SK-N-SH (cell line): ENCODE results near the gene MADCAM1. TPM values are rescaled to one million over a fixed set of nuclear protein-coding genes. Genes with fewer than 3 reads are reported as not detected.
"Not testable (repeated sequence)": the region's sequence is repeated elsewhere in the genome, so short reads cannot be mapped to it uniquely, and the experiment has no call there.

Experiments
- CTCF ChIA-PET: fragments of 300-600, 350-600 bp; formaldehyde crosslinking; extraction: SDS; loops from one replicate; lab custom pipeline; 2021; lab: Yijun Ruan, JAX
- POLR2A ChIA-PET: fragments of 350-600 bp; sonication (Branson Sonifier 250); formaldehyde crosslinking; extraction: SDS; loops from one replicate; lab custom pipeline; 2020; ENCODE audit warnings: antibody characterized with exemption, inconsistent platforms; lab: Yijun Ruan, JAX
- DNase-seq: peaks from one replicate; pipeline ENCODE4 v3.0.0; 2012
- H2AFZ ChIP-seq: fragments of 200-600 bp; sonication (generic); 2 replicates; pipeline ENCODE4 v1.8.1; 2016; ENCODE audit warnings: antibody characterized with exemption, mild to moderate bottlenecking, low read depth
- H3F3A ChIP-seq: fragments of 200-600 bp; sonication (generic); replicated peaks from 2 replicates; pipeline ENCODE3; 2016; ENCODE audit warnings: antibody characterized with exemption, mild to moderate bottlenecking; ENCODE audit not compliant: insufficient read depth
- H3K27ac ChIP-seq, 2 experiments: fragments of 200-500 bp in 1 of 2; fragments of 200-600 bp in 1 of 2; sonication (Bioruptor generic) in 1 of 2; sonication (generic), shearing (Covaris generic) in 1 of 2; 2 replicates each; pipeline versions ENCODE4 v1.5.1 to v1.6.1; 2014 to 2016; ENCODE audit warnings: low read depth in 2 of 2, inconsistent platforms in 1 of 2, low read length in 1 of 2, mild to moderate bottlenecking in 1 of 2, mixed read lengths in 1 of 2
- H3K27me3 ChIP-seq: fragments of 200-600 bp; sonication (generic), shearing (Covaris generic); 2 replicates; pipeline ENCODE4 v1.6.1; 2016; ENCODE audit warnings: mixed run types; ENCODE audit not compliant: insufficient read depth
- H3K36me3 ChIP-seq, 2 experiments: fragments of 200-500 bp in 1 of 2; fragments of 200-600 bp in 1 of 2; sonication (Bioruptor generic) in 1 of 2; sonication (generic) in 1 of 2; replicated peaks in 1 of 2; 2 replicates each; pipeline versions ENCODE3 to v1.5.1; 2014 to 2016; ENCODE audit warnings: low read length in 1 of 2, mild to moderate bottlenecking in 1 of 2; ENCODE audit not compliant: insufficient read depth in 2 of 2, control insufficient read depth in 1 of 2
- H3K4me1 ChIP-seq, 2 experiments: fragments of 200-500 bp in 1 of 2; fragments of 200-600 bp in 1 of 2; sonication (Bioruptor generic) in 1 of 2; sonication (generic), shearing (Covaris generic) in 1 of 2; 2 replicates each; pipeline versions ENCODE4 v1.5.1 to v1.6.1; 2014 to 2016; ENCODE audit warnings: low read depth in 1 of 2, low read length in 1 of 2, mixed run types in 1 of 2; ENCODE audit not compliant: insufficient read depth in 2 of 2, control insufficient read depth in 1 of 2
- H3K4me2 ChIP-seq: fragments of 200-600 bp; sonication (generic), shearing (Covaris generic); 2 replicates; pipeline ENCODE4 v1.6.1; 2017; ENCODE audit warnings: mixed run types
- H3K4me3 ChIP-seq, 2 experiments: fragments of 200-500 bp in 1 of 2; fragments of 200-600 bp in 1 of 2; sonication (Bioruptor generic) in 1 of 2; sonication (generic), shearing (Covaris generic) in 1 of 2; 2 replicates each; pipeline versions ENCODE4 v1.5.1 to v1.8.1; 2014 to 2016; ENCODE audit warnings: low read depth in 2 of 2, inconsistent platforms in 1 of 2, low read length in 1 of 2, mild to moderate bottlenecking in 1 of 2, mixed read lengths in 1 of 2, moderate library complexity in 1 of 2
- H3K79me2 ChIP-seq: fragments of 200-600 bp; sonication (generic); 2 replicates; pipeline ENCODE4 v1.8.1; 2017; ENCODE audit warnings: mild to moderate bottlenecking; ENCODE audit not compliant: insufficient read depth
- H3K9ac ChIP-seq: fragments of 200-600 bp; sonication (generic); 2 replicates; pipeline ENCODE4 v1.6.1; 2017; ENCODE audit warnings: mixed run types
- H3K9me2 ChIP-seq: fragments of 200-600 bp; sonication (generic); 2 replicates; pipeline ENCODE4 v1.6.1; 2017; ENCODE audit warnings: mixed run types
- H3K9me3 ChIP-seq: fragments of 200-600 bp; sonication (generic); 2 replicates; pipeline ENCODE4 v1.6.1; 2017; ENCODE audit warnings: mixed run types, mild to moderate bottlenecking, moderate library complexity
- H4K20me1 ChIP-seq: fragments of 200-600 bp; sonication (generic); 2 replicates; pipeline ENCODE4 v1.6.1; 2017; ENCODE audit warnings: mild to moderate bottlenecking, mixed run types; ENCODE audit not compliant: insufficient read depth
- CHD2 ChIP-seq: fragments of 150-350 bp; IDR thresholded peaks from 2 replicates; pipeline ENCODE4 v1.6.1; 2018; ENCODE audit warnings: low read length; ENCODE audit not compliant: partially characterized antibody
- FOSL2 ChIP-seq: IDR thresholded peaks from 2 replicates; pipeline ENCODE4 v1.4.0; 2012; ENCODE audit warnings: low read depth, mild to moderate bottlenecking, moderate library complexity, borderline replicate concordance
- GATA2 ChIP-seq: sonication (generic); formaldehyde crosslinking; IDR thresholded peaks from 2 replicates; pipeline ENCODE4 v1.5.0; 2020; ENCODE audit warnings: mild to moderate bottlenecking, missing genetic modification reagents
- NFIC ChIP-seq: IDR thresholded peaks from 2 replicates; pipeline ENCODE4 v1.4.0; 2012; ENCODE audit warnings: borderline replicate concordance
- POLR2AphosphoS5 ChIP-seq: IDR thresholded peaks from 2 replicates; pipeline ENCODE4 v1.6.1; 2012; ENCODE audit warnings: low read depth, low read length
- RCOR1 ChIP-seq: fragments of 150-350 bp; IDR thresholded peaks from 2 replicates; pipeline ENCODE4 v1.6.1; 2017; ENCODE audit warnings: antibody characterized with exemption, low read length
- REST ChIP-seq: IDR thresholded peaks from 2 replicates; pipeline ENCODE4 v1.6.1; 2012; ENCODE audit warnings: mild to moderate bottlenecking, low read depth, low read length, moderate library complexity
- TCF12 ChIP-seq: IDR thresholded peaks from 2 replicates; pipeline ENCODE4 v1.4.0; 2012
- TEAD4 ChIP-seq: IDR thresholded peaks from 2 replicates; pipeline ENCODE4 v1.4.0; 2012; ENCODE audit warnings: mild to moderate bottlenecking, borderline replicate concordance; ENCODE audit not compliant: insufficient read depth
- WGBS: methylation state at CpG from one replicate; pipeline ENCODE4 v1.1.6; 2017; ENCODE audit warnings: low lambda C conversion rate; 5-methylcytosine and 5-hydroxymethylcytosine counted together
- polyA plus RNA-seq, 3 experiments: library from polyadenylated mRNA; depleted of rRNA; stranded (reverse); fragments of >200 nt; gene quantifications; 2 replicates each; pipeline ENCODE4 v1.2.3, GENCODE V29; 2012

The MADCAM1 gene
- polyA plus RNA-seq, 1 of the 3 experiments (the other 2 are of a cell fraction) = 0.81 TPM

GRCh38 chr19:449916-450315 lies 46.4 kb upstream of the MADCAM1 start:
- Histone ChIP-seq H2AFZ (no peak overlapping the region), H3K4me3 (no peak overlapping the region), H3K9me3 (no peaks in the 10 kb centered on the region), H3K4me1 (peaks cover 0 to 9% of the 10 kb centered on the region in 2 experiments; a peak in 1 of 4 replicates), H3K27me3 (no peaks in the 10 kb centered on the region), H4K20me1 (no peaks in the 10 kb centered on the region), H3K27ac (no peak overlapping the region), H3F3A (peaks cover 13% of the 10 kb centered on the region), H3K9me2 (no peaks in the 10 kb centered on the region), H3K4me2 (no peak overlapping the region), H3K79me2 (no peaks in the 10 kb centered on the region), H3K9ac (no peak overlapping the region), H3K36me3 (no peaks in the 10 kb centered on the region)
- POLR2A ChIA-PET = no interaction called here
- no peak for TF ChIP-seq RCOR1
- no peak for TF ChIP-seq FOSL2
- TF ChIP-seq GATA2 (CRISPR knock-in tag) = no peak
- TF ChIP-seq REST = no peak
- TF ChIP-seq NFIC = no peak
- no peak for DNase-seq
- 92% methylated on average over 14 of the region's 20 CpGs for WGBS
- CTCF ChIA-PET = interaction anchor here (0.6 to 1.4 kb wide), 2 partner anchors 30 to 182 kb away, joined by 3 read pairs; no protein-coding TSS in a partner anchor

- peaks cover 13% of the 10 kb centered on the region for H3F3A ChIP-seq
- CTCF ChIA-PET, H3K27ac ChIP-seq, H3K4me2 ChIP-seq, H3K4me1 ChIP-seq, H3K9me2 ChIP-seq, H4K20me1 ChIP-seq, H3K79me2 ChIP-seq, H3K9ac ChIP-seq, DNase-seq, H3K4me3 ChIP-seq, H2AFZ ChIP-seq, H3K36me3 ChIP-seq, H3K9me3 ChIP-seq, H3K27me3 ChIP-seq, POLR2A ChIA-PET: not testable (repeated sequence)
- WGBS = 89% methylated on average over 25 of the region's 33 CpGs
Measured at GRCh38 chr19:450912-451481, 45.3 kb upstream of the MADCAM1 start.

- Histone ChIP-seq H3K9ac (no peak overlapping the region), H3K27ac (no peak overlapping the region), H3K36me3 (no peaks in the 10 kb centered on the region), H3K4me1 (peaks cover 0 to 9% of the 10 kb centered on the region in 2 experiments; a peak in 1 of 4 replicates), H3F3A (peaks cover 13% of the 10 kb centered on the region), H2AFZ (no peak overlapping the region), H3K4me2 (no peak overlapping the region), H4K20me1 (no peaks in the 10 kb centered on the region), H3K9me2 (no peaks in the 10 kb centered on the region), H3K27me3 (no peaks in the 10 kb centered on the region), H3K4me3 (no peak overlapping the region), H3K79me2 (no peaks in the 10 kb centered on the region), H3K9me3 (no peaks in the 10 kb centered on the region)
- DNase-seq = no peak
- CTCF ChIA-PET = no interaction called here
- POLR2A ChIA-PET = no interaction called here
- no peak for TF ChIP-seq CHD2
- no peak for TF ChIP-seq TCF12
- no peak for TF ChIP-seq TEAD4
- no peak for TF ChIP-seq POLR2AphosphoS5
- 76% methylated on average over 16 of the region's 16 CpGs for WGBS
Measured at GRCh38 chr19:452829-453228, 43.5 kb upstream of the MADCAM1 start.
